ENCODE data around the gene FADD. TPM values are rescaled to one million over a fixed set of nuclear protein-coding genes. Genes with fewer than 3 reads are reported as not detected.

Gene FADD
- total and polyA plus RNA-seq, 4 donors: 13.9 to 30.9 (median 26.1) TPM

- H3K9ac ChIP-seq (ENCODE audit: insufficient read depth in 1 of 2, low read length in 2 of 2): no peak overlapping the region
- no peak for DNase-seq
- no peaks in the 10 kb centered on the region for H3K27me3 ChIP-seq (ENCODE audit: control insufficient read depth in 3 of 3, insufficient read depth in 3 of 3, low read length in 2 of 3)
- no peak overlapping the region for H3K27ac ChIP-seq (ENCODE audit: low read depth in 1 of 2, low read length in 1 of 2)
- no peaks in the 10 kb centered on the region for H3K9me3 ChIP-seq (ENCODE audit: control insufficient read depth in 4 of 4, insufficient read depth in 3 of 4, low read length in 3 of 4)
- no peaks in the 10 kb centered on the region for H3K36me3 ChIP-seq (ENCODE audit: control insufficient read depth in 4 of 4, insufficient read depth in 4 of 4, low read length in 4 of 4)
- no peaks in the 10 kb centered on the region for H3K4me1 ChIP-seq (ENCODE audit: control insufficient read depth in 5 of 5, insufficient read depth in 5 of 5, low read length in 5 of 5)
- no peak overlapping the region for H3K4me3 ChIP-seq
- no peak for ATAC-seq (ENCODE audit: insufficient read depth, low FRiP score)
- 89 to 92% methylated on average over 22 of the region's 22 CpGs for WGBS, 2 donors
- no peak for TF ChIP-seq CTCF (IDR thresholded peaks at IDR 0.05; ENCODE audit: control extremely low read depth, extremely low read depth)
These were observed 32.4 kb upstream of the FADD start for GRCh38 chr11:70170596-70171210.

GRCh38 chr11:70173018-70173417 is 30.1 kb upstream of the FADD start:
- no peaks in the 10 kb centered on the region for H3K9me3 ChIP-seq (ENCODE audit: control insufficient read depth in 4 of 4, insufficient read depth in 3 of 4, low read length in 3 of 4)
- H3K4me3 ChIP-seq: no peak overlapping the region
- no peak overlapping the region for H3K9ac ChIP-seq (ENCODE audit: insufficient read depth in 1 of 2, low read length in 2 of 2)
- no peak for TF ChIP-seq CTCF (IDR thresholded peaks at IDR 0.05; ENCODE audit: control extremely low read depth, extremely low read depth)
- WGBS, 2 donors: 75 to 85% methylated on average over 4 of the region's 4 CpGs
- ATAC-seq (ENCODE audit: insufficient read depth, low FRiP score) (no peak), DNase-seq (no peak)
- H3K27me3 ChIP-seq (ENCODE audit: control insufficient read depth in 3 of 3, insufficient read depth in 3 of 3, low read length in 2 of 3): no peaks in the 10 kb centered on the region
- H3K4me1 ChIP-seq (ENCODE audit: control insufficient read depth in 5 of 5, insufficient read depth in 5 of 5, low read length in 5 of 5): no peaks in the 10 kb centered on the region
- H3K36me3 ChIP-seq (ENCODE audit: control insufficient read depth in 4 of 4, insufficient read depth in 4 of 4, low read length in 4 of 4): no peaks in the 10 kb centered on the region
- H3K27ac ChIP-seq (ENCODE audit: low read depth in 1 of 2, low read length in 1 of 2): no peak overlapping the region

GRCh38 chr11:70174547-70175235 is 28.4 kb upstream of the FADD start:
- no peak overlapping the region for H3K9ac ChIP-seq (ENCODE audit: insufficient read depth in 1 of 2, low read length in 2 of 2)
- no peak for TF ChIP-seq CTCF (IDR thresholded peaks at IDR 0.05; ENCODE audit: control extremely low read depth, extremely low read depth)
- no peaks in the 10 kb centered on the region for H3K36me3 ChIP-seq (ENCODE audit: control insufficient read depth in 4 of 4, insufficient read depth in 4 of 4, low read length in 4 of 4)
- no peaks in the 10 kb centered on the region for H3K4me1 ChIP-seq (ENCODE audit: control insufficient read depth in 5 of 5, insufficient read depth in 5 of 5, low read length in 5 of 5)
- no peak overlapping the region for H3K4me3 ChIP-seq
- H3K9me3 ChIP-seq (ENCODE audit: control insufficient read depth in 4 of 4, insufficient read depth in 3 of 4, low read length in 3 of 4): no peaks in the 10 kb centered on the region
- ATAC-seq (ENCODE audit: insufficient read depth, low FRiP score) (no peak), DNase-seq (no peak)
- H3K27me3 ChIP-seq (ENCODE audit: control insufficient read depth in 3 of 3, insufficient read depth in 3 of 3, low read length in 2 of 3): no peaks in the 10 kb centered on the region
- no peak overlapping the region for H3K27ac ChIP-seq (ENCODE audit: low read depth in 1 of 2, low read length in 1 of 2)
- 88 to 94% methylated on average over 17 of the region's 17 CpGs for WGBS, 2 donors

Measured in lung (tissue), 12 donors.